Hepatocyte (in vitro differentiated cells): ENCODE measurements around the gene SLC35G4. TPM values are rescaled to one million over a fixed set of nuclear protein-coding genes. Genes with fewer than 3 reads are reported as not detected.
"Not testable (repeated sequence)": the region's sequence is repeated elsewhere in the genome, so short reads cannot be mapped to it uniquely, and the experiment has no call there.

Experiments
- DNase-seq: peaks from one replicate; pipeline ENCODE4 v3.0.0-alpha.2; 2016; ENCODE audit warnings: low spot score
- H2AFZ ChIP-seq: fragments of 200-600 bp; sonication (generic); 2 replicates; pipeline ENCODE4 v1.6.0; 2016; ENCODE audit warnings: antibody characterized with exemption, mild to moderate bottlenecking
- H3K27ac ChIP-seq: fragments of 200-600 bp; sonication (generic); 2 replicates; pipeline ENCODE4 v1.5.1; 2016; ENCODE audit warnings: mild to moderate bottlenecking
- H3K27me3 ChIP-seq: fragments of 200-600 bp; sonication (generic); 2 replicates; pipeline ENCODE4 v1.6.1; 2016
- H3K36me3 ChIP-seq: fragments of 200-600 bp; sonication (generic); replicated peaks from 2 replicates; pipeline ENCODE4 v1.5.1; 2016; ENCODE audit warnings: low read depth; ENCODE audit not compliant: insufficient read depth
- H3K4me1 ChIP-seq: fragments of 200-600 bp; sonication (generic); 2 replicates; pipeline ENCODE4 v1.5.1; 2016; ENCODE audit warnings: mild to moderate bottlenecking, moderate library complexity; ENCODE audit not compliant: insufficient read depth
- H3K4me2 ChIP-seq: fragments of 200-600 bp; sonication (generic); 2 replicates; pipeline ENCODE4 v1.6.0; 2016
- H3K4me3 ChIP-seq: fragments of 200-600 bp; sonication (generic); 2 replicates; pipeline ENCODE4 v1.5.1; 2016; ENCODE audit warnings: mild to moderate bottlenecking
- H3K79me2 ChIP-seq: fragments of 200-600 bp; sonication (generic); 2 replicates; pipeline ENCODE4 v1.6.0; 2017; ENCODE audit warnings: mild to moderate bottlenecking
- H3K9me2 ChIP-seq: fragments of 200-600 bp; sonication (generic); replicated peaks from 2 replicates; pipeline ENCODE4 v1.6.0; 2017; ENCODE audit warnings: mild to moderate bottlenecking; ENCODE audit not compliant: insufficient read depth
- H3K9me3 ChIP-seq: fragments of 200-600 bp; sonication (generic); 2 replicates; pipeline ENCODE4 v1.5.1; 2016; ENCODE audit warnings: low read depth, mild to moderate bottlenecking
- H4K20me1 ChIP-seq: fragments of 200-600 bp; sonication (generic); 2 replicates; pipeline ENCODE4 v1.6.0; 2016; ENCODE audit warnings: mild to moderate bottlenecking; ENCODE audit not compliant: insufficient read depth, poor library complexity, severe bottlenecking
- EZH2 ChIP-seq: fragments of 200-600 bp; sonication (generic); IDR thresholded peaks from 2 replicates; pipeline ENCODE4 v1.6.1; 2016; ENCODE audit warnings: antibody characterized with exemption, mild to moderate bottlenecking, borderline replicate concordance
- EZH2phosphoT487 ChIP-seq: fragments of 200-600 bp; sonication (generic); IDR thresholded peaks from one replicate; pipeline ENCODE4 v1.6.1; 2018; ENCODE audit warnings: antibody characterized with exemption, mild to moderate bottlenecking, low read depth, moderate library complexity; ENCODE audit not compliant: unreplicated experiment, severe bottlenecking
- WGBS: methylation state at CpG from one replicate; pipeline ENCODE4 v1.1.6; 2016; ENCODE audit warnings: low lambda C conversion rate; ENCODE audit errors: missing lambda C conversion rate; 5-methylcytosine and 5-hydroxymethylcytosine counted together
- polyA plus RNA-seq: library from polyadenylated mRNA; unstranded; fragments of >200 nt; fragmentation: Nextera tagmentation; extraction: Ambion mirVana; gene quantifications from 2 replicates; pipeline ENCODE4 v1.2.1, GENCODE V29; 2016
- total RNA-seq: library from RNA; depleted of rRNA; stranded (reverse); fragments of >200 nt; gene quantifications from 2 replicates; pipeline ENCODE4 v1.2.3, GENCODE V29; 2014
- TF ChIP-seq, protein P1 (sequence below): fragments of 200-600 bp; sonication (generic); IDR thresholded peaks from 2 replicates; pipeline ENCODE4 v1.5.1; 2016; ENCODE audit warnings: antibody characterized with exemption, mild to moderate bottlenecking; ENCODE audit not compliant: poor library complexity

The SLC35G4 gene
- total and polyA plus RNA-seq, 2 experiments from 2014 or later, result not detected

DNA sequence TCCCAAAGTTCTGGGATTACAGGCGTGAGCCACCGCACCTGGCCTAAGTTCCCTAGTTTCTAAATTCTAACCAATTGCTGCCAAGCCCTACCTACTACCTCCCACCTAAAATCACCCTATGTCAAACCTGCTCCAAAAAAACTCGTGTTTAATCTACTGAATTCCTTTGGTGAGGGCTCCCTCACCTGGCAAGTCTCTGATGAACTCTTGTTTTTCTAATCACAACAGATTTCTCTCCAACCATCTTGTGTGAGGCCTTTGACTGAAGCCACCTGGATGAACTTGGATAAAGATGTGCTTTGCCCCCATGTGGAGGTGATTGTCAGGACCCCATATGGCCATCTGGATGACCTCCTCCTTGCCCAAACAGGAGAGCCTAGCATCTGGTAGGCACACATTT, 17.4 kb upstream of the SLC35G4 start:
- no peak for TF ChIP-seq EZH2phosphoT487
- no peak for TF ChIP-seq EZH2
- TF ChIP-seq, protein P1, sequence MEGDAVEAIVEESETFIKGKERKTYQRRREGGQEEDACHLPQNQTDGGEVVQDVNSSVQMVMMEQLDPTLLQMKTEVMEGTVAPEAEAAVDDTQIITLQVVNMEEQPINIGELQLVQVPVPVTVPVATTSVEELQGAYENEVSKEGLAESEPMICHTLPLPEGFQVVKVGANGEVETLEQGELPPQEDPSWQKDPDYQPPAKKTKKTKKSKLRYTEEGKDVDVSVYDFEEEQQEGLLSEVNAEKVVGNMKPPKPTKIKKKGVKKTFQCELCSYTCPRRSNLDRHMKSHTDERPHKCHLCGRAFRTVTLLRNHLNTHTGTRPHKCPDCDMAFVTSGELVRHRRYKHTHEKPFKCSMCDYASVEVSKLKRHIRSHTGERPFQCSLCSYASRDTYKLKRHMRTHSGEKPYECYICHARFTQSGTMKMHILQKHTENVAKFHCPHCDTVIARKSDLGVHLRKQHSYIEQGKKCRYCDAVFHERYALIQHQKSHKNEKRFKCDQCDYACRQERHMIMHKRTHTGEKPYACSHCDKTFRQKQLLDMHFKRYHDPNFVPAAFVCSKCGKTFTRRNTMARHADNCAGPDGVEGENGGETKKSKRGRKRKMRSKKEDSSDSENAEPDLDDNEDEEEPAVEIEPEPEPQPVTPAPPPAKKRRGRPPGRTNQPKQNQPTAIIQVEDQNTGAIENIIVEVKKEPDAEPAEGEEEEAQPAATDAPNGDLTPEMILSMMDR, result no peak
- H3K27me3 ChIP-seq, result no peaks in the 10 kb centered on the region
- no peaks in the 10 kb centered on the region for H4K20me1 ChIP-seq
- H3K36me3 ChIP-seq, result no peaks in the 10 kb centered on the region
- no peak overlapping the region for H3K27ac ChIP-seq
- H2AFZ ChIP-seq, result no peak overlapping the region
- H3K4me3 ChIP-seq, result no peak overlapping the region
- DNase-seq, result no peak
- H3K4me1 ChIP-seq, result no peaks in the 10 kb centered on the region
- no peaks in the 10 kb centered on the region for H3K79me2 ChIP-seq
- no peak overlapping the region for H3K4me2 ChIP-seq
- no peaks in the 10 kb centered on the region for H3K9me2 ChIP-seq
- 79% methylated on average over 3 of the region's 3 CpGs for whole genome bisulfite sequencing
- no peaks in the 10 kb centered on the region for H3K9me3 ChIP-seq

GRCh38 chr18:11600321-11600720, 9.1 kb upstream of the SLC35G4 start:
- no peak for DNase-seq
- Histone ChIP-seq H2AFZ (no peak overlapping the region), H3K9me3 (no peaks in the 10 kb centered on the region), H3K36me3 (no peaks in the 10 kb centered on the region), H4K20me1 (no peaks in the 10 kb centered on the region), H3K27me3 (no peaks in the 10 kb centered on the region), H3K27ac (no peak overlapping the region), H3K9me2 (no peaks in the 10 kb centered on the region), H3K4me3 (no peak overlapping the region), H3K79me2 (no peaks in the 10 kb centered on the region), H3K4me2 (no peak overlapping the region), H3K4me1 (no peaks in the 10 kb centered on the region)
- WGBS, result 76% methylated on average over 3 of the region's 3 CpGs
- TF ChIP-seq EZH2phosphoT487 (no peak), EZH2 (no peak)
- TF ChIP-seq, protein P1, result no peak

- no peaks in the 10 kb centered on the region for H3K9me2 ChIP-seq
- H3K4me1 ChIP-seq, result no peaks in the 10 kb centered on the region
- no peaks in the 10 kb centered on the region for H3K36me3 ChIP-seq
- TF ChIP-seq, protein P1, result no peak
- TF ChIP-seq EZH2phosphoT487, result no peak
- no peak for TF ChIP-seq EZH2
- no peak overlapping the region for H2AFZ ChIP-seq
- WGBS, result 37% methylated on average over 2 of the region's 2 CpGs
- no peaks in the 10 kb centered on the region for H3K27me3 ChIP-seq
- H4K20me1 ChIP-seq, result no peaks in the 10 kb centered on the region
- H3K4me3 ChIP-seq, result no peak overlapping the region
- H3K9me3 ChIP-seq, result no peaks in the 10 kb centered on the region
- H3K27ac ChIP-seq, result no peak overlapping the region
- DNase-seq, result peak; percentile 28
- H3K4me2 ChIP-seq, result no peak overlapping the region
- no peaks in the 10 kb centered on the region for H3K79me2 ChIP-seq
These were observed 1.5 kb upstream of the SLC35G4 start for GRCh38 chr18:11607906-11608305.

DNA sequence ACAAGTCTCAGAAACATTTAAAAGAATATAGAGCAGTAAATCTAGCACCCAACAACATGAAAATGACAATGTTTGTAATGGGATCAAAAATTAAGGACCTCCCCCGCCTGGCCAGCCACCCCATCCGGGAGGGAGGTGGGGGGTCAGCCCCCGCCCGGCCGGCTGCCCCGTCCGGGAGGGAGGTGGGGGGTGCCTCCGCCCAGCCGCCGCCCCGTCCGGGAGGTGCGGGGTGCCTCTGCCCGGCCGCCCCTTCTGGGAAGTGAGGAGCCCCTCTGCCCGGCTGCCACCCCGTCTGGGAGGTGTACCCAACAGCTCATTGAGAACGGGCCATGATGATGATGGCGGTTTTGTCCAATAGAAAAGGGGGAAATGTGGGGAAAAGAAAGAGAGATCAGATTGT, 778 bp upstream of the SLC35G4 start:
- H3K27me3 ChIP-seq, H2AFZ ChIP-seq, H3K9me3 ChIP-seq, H3K27ac ChIP-seq, H3K4me1 ChIP-seq, H3K4me2 ChIP-seq, DNase-seq, H3K4me3 ChIP-seq, H3K79me2 ChIP-seq, H3K9me2 ChIP-seq, H4K20me1 ChIP-seq, H3K36me3 ChIP-seq: not testable (repeated sequence)
- WGBS, result 97% methylated on average over 6 of the region's 19 CpGs

DNA sequence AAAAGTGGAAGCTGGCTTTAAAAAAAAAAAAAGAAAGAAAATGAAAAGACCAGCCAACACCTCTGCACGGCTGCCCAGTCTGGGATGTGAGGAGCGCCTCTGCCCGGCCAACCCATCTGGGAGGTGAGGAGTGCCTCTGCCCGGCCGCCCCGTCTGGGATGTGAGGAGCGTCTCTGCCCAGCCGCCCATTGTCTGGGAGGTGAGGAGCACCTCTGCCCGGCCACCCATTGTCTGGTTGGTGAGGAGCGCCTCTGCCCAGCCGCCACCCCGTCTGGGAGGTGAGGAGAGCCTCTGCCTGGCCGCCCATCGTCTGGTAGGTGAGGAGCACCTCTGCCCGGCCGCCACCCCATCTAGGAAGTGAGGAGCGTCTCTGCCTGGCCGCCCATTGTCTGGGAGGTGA, 3.7 kb downstream of the SLC35G4 start:
- H3K4me1 ChIP-seq, H3K79me2 ChIP-seq, H2AFZ ChIP-seq, H3K27ac ChIP-seq, H3K9me2 ChIP-seq, H3K9me3 ChIP-seq, DNase-seq, H4K20me1 ChIP-seq, H3K4me2 ChIP-seq, H3K4me3 ChIP-seq, H3K27me3 ChIP-seq, H3K36me3 ChIP-seq: not testable (repeated sequence)
- WGBS, result 96% methylated on average over 12 of the region's 18 CpGs

DNA sequence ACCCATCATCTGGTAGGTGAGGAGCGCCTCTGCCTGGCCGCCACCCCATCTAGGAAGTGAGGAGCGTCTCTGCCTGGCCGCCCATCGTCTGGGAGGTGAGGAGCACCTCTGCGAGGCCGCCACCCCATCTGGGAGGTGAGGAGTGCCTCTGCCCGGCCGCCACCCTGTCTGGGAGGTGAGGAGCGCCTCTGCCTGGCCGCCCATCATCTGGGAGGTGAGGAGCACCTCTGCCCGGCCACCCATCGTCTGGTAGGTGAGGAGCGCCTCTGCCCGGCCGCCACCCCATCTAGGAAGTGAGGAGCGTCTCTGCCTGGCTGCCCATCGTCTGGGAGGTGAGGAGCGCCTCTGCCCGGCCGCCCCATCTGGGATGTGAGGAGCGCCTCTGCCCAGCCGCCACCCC, 4.2 kb downstream of the SLC35G4 start:
- H3K9me3 ChIP-seq, H3K27me3 ChIP-seq, H3K4me3 ChIP-seq, H3K9me2 ChIP-seq, H3K27ac ChIP-seq, H4K20me1 ChIP-seq, H3K4me2 ChIP-seq, H3K36me3 ChIP-seq, H3K79me2 ChIP-seq, H3K4me1 ChIP-seq, DNase-seq, H2AFZ ChIP-seq: not testable (repeated sequence)
- WGBS, result 100% methylated on average over 3 of the region's 23 CpGs

GRCh38 chr18:11614042-11614441, 4.6 kb downstream of the SLC35G4 start:
- not testable (repeated sequence) for H3K36me3 ChIP-seq, H4K20me1 ChIP-seq, DNase-seq, H3K27ac ChIP-seq, H3K79me2 ChIP-seq, H2AFZ ChIP-seq, H3K4me1 ChIP-seq, H3K4me3 ChIP-seq, H3K9me3 ChIP-seq, H3K27me3 ChIP-seq, H3K4me2 ChIP-seq, H3K9me2 ChIP-seq
- 97% methylated on average over 8 of the region's 21 CpGs for whole genome bisulfite sequencing
